Skeletal muscle satellite cell (primary cell): ENCODE measurements around the gene ADAMTS14. TPM values are rescaled to one million over a fixed set of nuclear protein-coding genes. Genes with fewer than 3 reads are reported as not detected.
"Not testable (repeated sequence)": the region's sequence is repeated elsewhere in the genome, so short reads cannot be mapped to it uniquely, and the experiment has no call there.

ENCODE experiments used
- H3K27me3 ChIP-seq: 2 replicates; pipeline ENCODE4 v1.7.0; 2013; ENCODE audit warnings: low read length; ENCODE audit not compliant: control insufficient read depth, insufficient read depth
- H3K36me3 ChIP-seq: 2 replicates; pipeline ENCODE4 v1.7.0; 2013; ENCODE audit warnings: mild to moderate bottlenecking, control low read depth, low read length; ENCODE audit not compliant: insufficient read depth
- H3K4me1 ChIP-seq: 2 replicates; pipeline ENCODE4 v1.7.0; 2013; ENCODE audit warnings: low read length; ENCODE audit not compliant: control insufficient read depth, insufficient read depth
- H3K4me2 ChIP-seq: 2 replicates; pipeline ENCODE4 v1.7.0; 2013; ENCODE audit warnings: mild to moderate bottlenecking, low read length
- H3K4me3 ChIP-seq: 2 replicates; pipeline ENCODE4 v1.7.0; 2013; ENCODE audit warnings: low read length
- H3K9ac ChIP-seq: 2 replicates; pipeline ENCODE4 v1.7.0; 2013; ENCODE audit warnings: mild to moderate bottlenecking, low read depth, low read length, moderate library complexity
- H3K9me3 ChIP-seq: replicated peaks from 2 replicates; pipeline ENCODE4 v1.7.0; 2013; ENCODE audit warnings: mild to moderate bottlenecking, control low read depth, low read length
- total RNA-seq: library from RNA; depleted of rRNA; stranded (reverse); fragments of >200 nt; gene quantifications from 2 replicates; pipeline ENCODE4 v1.2.3, GENCODE V29; 2012; rRNA removed

ADAMTS14 gene, protein sequence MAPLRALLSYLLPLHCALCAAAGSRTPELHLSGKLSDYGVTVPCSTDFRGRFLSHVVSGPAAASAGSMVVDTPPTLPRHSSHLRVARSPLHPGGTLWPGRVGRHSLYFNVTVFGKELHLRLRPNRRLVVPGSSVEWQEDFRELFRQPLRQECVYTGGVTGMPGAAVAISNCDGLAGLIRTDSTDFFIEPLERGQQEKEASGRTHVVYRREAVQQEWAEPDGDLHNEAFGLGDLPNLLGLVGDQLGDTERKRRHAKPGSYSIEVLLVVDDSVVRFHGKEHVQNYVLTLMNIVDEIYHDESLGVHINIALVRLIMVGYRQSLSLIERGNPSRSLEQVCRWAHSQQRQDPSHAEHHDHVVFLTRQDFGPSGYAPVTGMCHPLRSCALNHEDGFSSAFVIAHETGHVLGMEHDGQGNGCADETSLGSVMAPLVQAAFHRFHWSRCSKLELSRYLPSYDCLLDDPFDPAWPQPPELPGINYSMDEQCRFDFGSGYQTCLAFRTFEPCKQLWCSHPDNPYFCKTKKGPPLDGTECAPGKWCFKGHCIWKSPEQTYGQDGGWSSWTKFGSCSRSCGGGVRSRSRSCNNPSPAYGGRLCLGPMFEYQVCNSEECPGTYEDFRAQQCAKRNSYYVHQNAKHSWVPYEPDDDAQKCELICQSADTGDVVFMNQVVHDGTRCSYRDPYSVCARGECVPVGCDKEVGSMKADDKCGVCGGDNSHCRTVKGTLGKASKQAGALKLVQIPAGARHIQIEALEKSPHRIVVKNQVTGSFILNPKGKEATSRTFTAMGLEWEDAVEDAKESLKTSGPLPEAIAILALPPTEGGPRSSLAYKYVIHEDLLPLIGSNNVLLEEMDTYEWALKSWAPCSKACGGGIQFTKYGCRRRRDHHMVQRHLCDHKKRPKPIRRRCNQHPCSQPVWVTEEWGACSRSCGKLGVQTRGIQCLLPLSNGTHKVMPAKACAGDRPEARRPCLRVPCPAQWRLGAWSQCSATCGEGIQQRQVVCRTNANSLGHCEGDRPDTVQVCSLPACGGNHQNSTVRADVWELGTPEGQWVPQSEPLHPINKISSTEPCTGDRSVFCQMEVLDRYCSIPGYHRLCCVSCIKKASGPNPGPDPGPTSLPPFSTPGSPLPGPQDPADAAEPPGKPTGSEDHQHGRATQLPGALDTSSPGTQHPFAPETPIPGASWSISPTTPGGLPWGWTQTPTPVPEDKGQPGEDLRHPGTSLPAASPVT
- 0.25 and 1.1 TPM in 2 replicates for total RNA-seq

DNA sequence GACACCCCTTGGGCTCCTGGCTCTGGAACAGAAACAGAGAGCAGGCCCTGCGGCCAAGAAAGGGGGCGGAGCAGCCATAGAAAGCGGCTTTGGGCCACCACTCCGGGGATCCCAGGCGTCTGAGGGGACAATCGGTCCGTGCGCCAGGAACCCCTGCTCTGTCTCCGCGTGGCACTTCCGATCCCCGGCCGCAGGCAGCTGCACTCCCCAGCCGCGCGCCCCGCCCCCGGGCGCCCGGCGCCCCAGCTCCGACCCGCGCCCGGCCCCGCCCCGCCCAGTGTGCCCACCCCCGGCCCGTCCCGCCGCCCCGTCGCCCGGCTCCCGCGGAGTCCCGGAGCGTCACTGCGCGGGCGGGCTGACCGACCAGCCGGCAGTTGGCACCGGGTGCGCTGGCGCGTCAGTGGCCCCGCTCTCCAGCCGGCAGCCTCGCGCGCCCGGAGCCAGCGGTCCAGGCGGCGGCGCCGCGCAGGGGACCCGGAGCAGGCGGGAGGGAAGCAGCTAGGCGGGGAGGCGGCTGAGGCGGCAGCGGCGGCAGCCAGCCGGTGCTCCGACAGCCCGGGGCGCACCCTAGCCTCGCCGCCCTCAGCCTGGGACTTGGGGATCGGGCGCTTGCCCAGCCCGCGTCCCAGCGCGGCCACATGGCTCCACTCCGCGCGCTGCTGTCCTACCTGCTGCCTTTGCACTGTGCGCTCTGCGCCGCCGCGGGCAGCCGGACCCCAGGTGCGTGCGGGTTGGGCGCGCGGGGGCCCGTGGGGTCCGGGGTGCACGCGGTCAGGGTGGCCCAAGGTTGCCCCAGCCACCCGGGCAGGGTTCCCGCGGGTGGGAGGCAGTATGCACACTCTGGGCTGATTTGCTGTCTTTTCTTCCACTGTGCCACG lies at the start of gene ADAMTS14:
Gene ADAMTS14, plus strand, starts transcription at position 342 of the 878 bp plus-strand sequence. Its CDS starts 297 bp downstream, at position 639.
- peak within 1 kb of the TSS; percentile 75 for H3K4me2 ChIP-seq
- no peaks in the 10 kb centered on the region for H3K36me3 ChIP-seq
- no peaks in the 10 kb centered on the region for H3K27me3 ChIP-seq
- H3K9ac ChIP-seq: peak within 1 kb of the TSS; percentile 88
- H3K4me3 ChIP-seq: peak within 1 kb of the TSS; percentile 69
- H3K4me1 ChIP-seq: peaks cover 44% of the 10 kb centered on the region
- H3K9me3 ChIP-seq: no peaks in the 10 kb centered on the region

DNA sequence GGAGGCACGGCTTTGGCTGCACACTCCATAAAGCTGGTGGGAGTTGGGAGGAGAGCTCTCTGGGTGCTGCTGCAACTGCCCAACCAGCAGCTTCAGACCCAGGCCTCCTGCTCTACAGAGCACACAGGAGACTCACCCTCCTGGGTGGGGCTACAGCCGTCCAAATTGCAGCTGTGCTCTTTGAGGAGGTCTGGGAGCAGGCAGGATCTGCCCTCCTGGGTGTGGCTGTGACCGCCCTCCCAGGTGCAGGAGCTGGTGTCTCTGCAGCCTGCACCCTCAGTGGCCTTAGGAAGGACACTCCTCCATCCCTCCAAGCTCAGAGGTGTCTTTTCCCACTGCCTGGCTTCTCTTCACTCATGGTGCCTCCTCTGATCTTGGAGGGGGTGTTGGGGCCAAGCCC lies 49.8 kb upstream of the ADAMTS14 start:
- Histone ChIP-seq H3K9me3 (peaks cover 5% of the 10 kb centered on the region), H3K4me2 (no peak overlapping the region), H3K9ac (no peak overlapping the region), H3K36me3 (no peaks in the 10 kb centered on the region), H3K4me3 (no peak overlapping the region), H3K27me3 (peaks cover 5% of the 10 kb centered on the region), H3K4me1 (peaks cover 10% of the 10 kb centered on the region)

DNA sequence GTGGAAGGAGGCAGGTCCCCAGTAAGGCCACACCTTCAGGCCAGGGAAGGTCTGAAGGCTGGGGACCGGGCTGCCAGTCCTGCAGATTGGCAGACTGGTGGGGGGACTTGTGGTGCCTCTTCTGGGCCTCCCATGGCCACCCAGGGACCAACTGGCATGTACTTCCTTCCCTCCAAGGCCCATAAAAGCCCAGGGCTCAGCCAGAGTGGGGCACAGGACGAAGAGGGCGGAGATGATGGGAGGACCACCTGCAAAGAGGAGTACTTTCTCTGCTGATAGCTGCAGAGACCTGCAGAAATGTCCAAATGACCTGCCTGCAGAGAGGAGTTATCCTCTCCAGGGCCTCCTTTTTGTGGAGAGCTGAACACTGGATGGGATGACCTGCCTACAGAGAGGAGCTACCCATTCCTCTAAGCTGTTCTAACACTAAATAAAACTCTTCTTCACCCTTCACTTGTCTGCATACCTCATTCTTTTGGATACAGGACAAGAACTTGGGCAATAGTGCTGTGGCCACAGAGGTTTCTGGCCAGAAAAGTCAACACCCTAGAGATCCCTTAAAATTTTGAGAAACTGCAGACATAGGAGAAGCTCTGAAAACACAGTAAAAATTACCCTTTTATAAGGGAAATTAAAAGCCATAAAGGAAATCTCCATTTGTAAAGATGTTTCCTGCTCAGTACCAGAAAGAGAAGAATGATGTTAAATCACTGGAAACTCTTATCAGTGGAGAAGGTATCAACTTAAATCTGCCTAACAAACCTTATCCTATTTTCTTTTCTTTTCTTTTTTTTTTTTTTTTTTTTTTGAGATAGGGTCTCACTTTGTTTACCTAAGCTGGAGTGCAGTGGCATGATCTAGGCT lies 49.1 kb upstream of the ADAMTS14 start:
- Histone ChIP-seq H3K4me2 (no peak overlapping the region), H3K9me3 (peaks cover 5% of the 10 kb centered on the region), H3K9ac (no peak overlapping the region), H3K36me3 (no peaks in the 10 kb centered on the region), H3K27me3 (peaks cover 2% of the 10 kb centered on the region), H3K4me1 (peaks cover 5% of the 10 kb centered on the region), H3K4me3 (no peak overlapping the region)

DNA sequence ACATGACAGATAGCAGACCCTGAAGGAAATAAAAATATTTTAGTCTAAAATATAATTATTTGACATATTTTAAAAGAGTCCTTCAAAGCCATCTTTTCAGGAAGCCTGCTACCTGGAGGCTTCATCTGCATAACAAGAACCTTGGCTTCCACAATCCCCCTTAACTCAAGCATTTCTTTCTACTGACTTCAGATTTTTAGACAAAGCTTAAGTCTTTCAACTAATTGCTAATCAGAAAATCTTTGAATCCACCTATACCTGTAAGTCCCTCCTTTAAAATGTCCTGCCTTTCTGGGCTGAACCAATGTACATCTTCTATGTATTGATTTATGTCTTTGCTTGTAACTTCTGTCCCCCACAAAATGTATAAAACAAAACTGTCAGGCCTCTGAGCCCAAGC lies 46.2 kb upstream of the ADAMTS14 start:
- Histone ChIP-seq H3K4me3 (no peak overlapping the region), H3K27me3 (peaks cover 2% of the 10 kb centered on the region), H3K4me2 (no peak overlapping the region), H3K4me1 (no peaks in the 10 kb centered on the region), H3K9me3 (no peaks in the 10 kb centered on the region), H3K9ac (no peak overlapping the region), H3K36me3 (no peaks in the 10 kb centered on the region)

DNA sequence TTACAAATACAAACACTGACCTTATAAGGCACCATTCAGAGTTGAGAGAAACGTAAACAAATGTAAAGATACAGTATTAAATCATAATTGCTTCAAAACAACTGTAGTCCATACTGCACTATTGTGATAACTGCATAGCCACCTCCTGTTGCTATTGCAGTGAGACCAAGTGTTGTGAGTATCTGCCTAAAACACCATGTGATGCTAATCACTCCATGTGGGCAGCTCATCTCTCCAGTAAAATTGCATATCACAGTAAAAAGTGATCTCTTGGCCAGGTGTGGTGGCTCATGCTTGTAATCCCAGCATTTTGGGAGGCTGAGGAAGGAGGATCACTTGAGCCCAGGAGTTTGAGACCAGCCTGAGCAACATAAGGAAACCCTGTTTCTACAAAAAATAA lies 43.0 kb upstream of the ADAMTS14 start:
- Histone ChIP-seq H3K27me3 (peaks cover 15% of the 10 kb centered on the region), H3K4me2 (no peak overlapping the region), H3K36me3 (no peaks in the 10 kb centered on the region), H3K9ac (no peak overlapping the region), H3K4me1 (no peaks in the 10 kb centered on the region), H3K9me3 (no peaks in the 10 kb centered on the region), H3K4me3 (no peak overlapping the region)

DNA sequence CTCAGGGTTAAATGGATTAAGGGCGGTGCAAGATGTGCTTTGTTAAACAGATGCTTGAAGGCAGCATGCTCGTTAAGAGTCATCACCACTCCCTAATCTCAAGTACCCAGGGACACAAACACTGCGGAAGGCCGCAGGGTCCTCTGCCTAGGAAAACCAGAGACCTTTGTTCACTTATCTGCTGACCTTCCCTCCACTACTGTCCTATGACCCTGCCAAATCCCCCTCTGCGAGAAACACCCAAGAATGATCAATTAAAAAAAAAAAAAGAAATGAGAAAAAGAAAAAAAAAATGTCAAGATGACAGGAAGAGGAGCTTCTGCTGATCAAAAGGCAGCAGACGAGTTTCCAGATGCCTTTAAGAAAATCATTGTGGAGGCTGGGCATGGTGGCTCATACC lies 40.6 kb upstream of the ADAMTS14 start:
- H3K4me3 ChIP-seq, H3K9ac ChIP-seq, H3K9me3 ChIP-seq, H3K4me2 ChIP-seq, H3K4me1 ChIP-seq, H3K36me3 ChIP-seq: not testable (repeated sequence)
- H3K27me3 ChIP-seq: peaks cover 13% of the 10 kb centered on the region

DNA sequence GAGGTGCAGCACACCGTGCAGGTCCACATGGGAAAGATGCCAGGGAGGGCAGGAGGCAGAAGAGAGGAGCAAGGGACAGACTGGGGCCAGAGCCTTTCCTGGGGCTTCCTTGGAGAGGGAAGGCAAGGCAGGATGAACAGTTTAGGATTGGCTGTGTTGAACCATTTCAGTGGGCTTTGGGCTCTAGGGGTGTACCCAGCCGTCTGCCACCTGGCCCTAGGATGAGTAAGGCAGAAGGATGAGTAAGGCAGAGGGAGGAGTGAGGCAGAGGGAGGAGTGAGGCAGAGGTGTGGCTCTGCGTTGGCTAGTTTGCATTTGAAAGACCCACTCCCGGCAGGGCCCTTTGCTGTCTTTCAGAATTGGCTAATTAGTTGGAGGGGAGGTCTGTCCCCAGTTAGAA lies 38.3 kb upstream of the ADAMTS14 start:
- H3K4me2 ChIP-seq: no peak overlapping the region
- no peaks in the 10 kb centered on the region for H3K4me1 ChIP-seq
- H3K4me3 ChIP-seq: no peak overlapping the region
- no peaks in the 10 kb centered on the region for H3K9me3 ChIP-seq
- H3K9ac ChIP-seq: no peak overlapping the region
- no peaks in the 10 kb centered on the region for H3K36me3 ChIP-seq
- H3K27me3 ChIP-seq: peaks cover 13% of the 10 kb centered on the region

DNA sequence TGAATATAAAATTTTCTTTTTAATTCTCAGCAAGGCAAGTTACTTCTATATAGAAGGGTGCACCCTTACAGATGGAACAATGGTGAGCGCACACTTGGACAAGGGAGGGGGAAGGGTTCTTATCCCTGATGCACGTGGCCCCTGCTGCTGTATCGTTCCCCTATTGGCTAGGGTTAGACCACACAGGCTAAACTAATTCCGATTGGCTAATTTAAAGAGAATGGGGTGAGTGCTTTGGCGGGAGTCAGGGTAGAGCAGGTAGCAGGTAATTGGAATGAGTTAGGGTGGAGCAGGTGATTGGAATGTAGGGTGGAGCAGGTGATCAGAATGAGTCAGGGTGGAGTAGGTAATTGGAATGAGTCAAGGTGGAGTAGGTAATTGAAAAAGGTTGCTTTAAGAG lies 37.8 kb upstream of the ADAMTS14 start:
- not testable (repeated sequence) for H3K4me3 ChIP-seq, H3K9ac ChIP-seq, H3K4me2 ChIP-seq, H3K4me1 ChIP-seq, H3K9me3 ChIP-seq, H3K36me3 ChIP-seq
- H3K27me3 ChIP-seq: peaks cover 13% of the 10 kb centered on the region

DNA sequence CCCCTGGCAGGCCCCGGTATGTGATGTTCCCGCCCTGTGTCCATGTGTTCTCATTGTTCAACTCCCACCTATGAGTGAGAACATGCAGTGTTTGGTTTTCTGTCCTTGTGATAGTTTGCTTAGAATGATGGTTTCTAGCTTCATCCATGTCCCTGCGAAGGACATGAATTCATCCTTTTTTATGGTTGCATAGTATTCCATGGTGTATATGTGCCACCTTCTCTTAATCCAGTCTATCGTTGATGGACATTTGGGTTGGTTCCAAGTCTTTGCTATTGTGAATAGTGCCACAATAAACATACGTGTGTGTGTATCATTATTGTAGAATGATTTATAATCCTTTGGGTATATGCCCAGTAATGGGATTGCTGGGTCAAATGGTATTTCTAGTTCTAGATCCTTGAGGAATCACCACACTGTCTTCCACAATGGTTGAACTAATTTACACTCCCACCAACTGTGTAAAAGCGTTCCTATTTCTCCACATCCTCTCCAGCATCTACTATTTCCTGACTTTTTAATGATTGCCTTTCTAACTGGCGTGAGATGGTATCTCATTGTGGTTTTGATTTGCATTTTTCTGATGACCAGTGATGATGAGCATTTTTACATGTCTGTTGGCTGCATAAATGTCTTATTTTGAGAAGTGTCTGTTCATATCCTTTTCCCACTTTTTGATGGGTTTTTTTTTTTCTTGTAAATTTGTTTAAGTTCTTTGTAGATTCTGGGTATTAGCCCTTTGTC lies 32.5 kb upstream of the ADAMTS14 start:
- H3K36me3 ChIP-seq, H3K4me2 ChIP-seq, H3K9me3 ChIP-seq, H3K27me3 ChIP-seq, H3K9ac ChIP-seq, H3K4me3 ChIP-seq, H3K4me1 ChIP-seq: not testable (repeated sequence)

DNA sequence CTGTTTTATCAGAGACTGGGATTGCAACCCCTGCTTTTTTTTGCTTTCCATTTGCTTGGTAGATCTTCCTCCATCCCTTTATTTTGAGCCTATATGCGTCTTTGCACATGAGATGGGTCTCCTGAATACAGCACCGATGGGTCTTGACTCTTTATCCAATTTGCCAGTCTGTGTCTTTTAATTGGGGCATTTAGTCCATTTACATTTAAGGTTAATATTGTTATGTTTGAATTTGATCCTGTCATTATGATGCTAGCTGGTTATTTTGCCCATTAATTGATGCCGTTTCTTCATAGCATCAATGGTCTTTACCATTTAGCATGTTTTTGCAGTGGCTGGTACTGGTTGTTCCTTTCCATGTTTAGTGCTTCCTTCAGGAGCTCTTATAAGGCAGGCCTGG lies 29.0 kb upstream of the ADAMTS14 start:
- H3K36me3 ChIP-seq, H3K9me3 ChIP-seq, H3K4me1 ChIP-seq, H3K9ac ChIP-seq, H3K27me3 ChIP-seq, H3K4me3 ChIP-seq, H3K4me2 ChIP-seq: not testable (repeated sequence)
